Ovary (tissue), 3 donors: ENCODE data around the gene SHB.

Experiments used
- CTCF ChIP-seq, 3 donors: fragments of 450-650 bp in 2 of 3; fragments of 200-600 bp in 1 of 3; IDR thresholded peaks; one replicate each; pipeline versions ENCODE4 v1.5.1 to v1.8.0; 2016 to 2022; ENCODE audit warnings: antibody characterized with exemption in 3 of 3, mild to moderate bottlenecking in 1 of 3
- EP300 ChIP-seq: sonication (generic); formaldehyde crosslinking; IDR thresholded peaks from one replicate; pipeline ENCODE4 v1.6.1; 2017; ENCODE audit warnings: antibody characterized with exemption
- POLR2A ChIP-seq: fragments of 450-650 bp; IDR thresholded peaks from one replicate; pipeline ENCODE4 v1.6.1; 2017; ENCODE audit warnings: antibody characterized with exemption, mild to moderate bottlenecking, moderate library complexity
- donor health status: DM: no; HTN: no; CAD: no.

GRCh38 chr9:37994639-37995347, 74.2 kb downstream of the SHB start:
- no peak for TF ChIP-seq CTCF (IDR thresholded peaks at IDR 0.05)
- no peak for TF ChIP-seq POLR2A
- no peak for TF ChIP-seq EP300
